ENCODE measurements around the gene RBM33.

- TF ChIP-seq CTCF (IDR thresholded peaks at IDR 0.05), result no peak
- no peak for TF ChIP-seq POLR2A (IDR thresholded peaks at IDR 0.05)
Measured at GRCh38 chr7:155787171-155787851, 142.8 kb downstream of the RBM33 start.

All from thyroid gland (tissue), 4 donors.